ENCODE data around the gene CDHR4. TPM values are rescaled to one million over a fixed set of nuclear protein-coding genes. Genes with fewer than 3 reads are reported as not detected.

The CDHR4 gene
- total RNA-seq, 2 experiments from 2014 or later, result 0.32 TPM; not detected in 1

DNA sequence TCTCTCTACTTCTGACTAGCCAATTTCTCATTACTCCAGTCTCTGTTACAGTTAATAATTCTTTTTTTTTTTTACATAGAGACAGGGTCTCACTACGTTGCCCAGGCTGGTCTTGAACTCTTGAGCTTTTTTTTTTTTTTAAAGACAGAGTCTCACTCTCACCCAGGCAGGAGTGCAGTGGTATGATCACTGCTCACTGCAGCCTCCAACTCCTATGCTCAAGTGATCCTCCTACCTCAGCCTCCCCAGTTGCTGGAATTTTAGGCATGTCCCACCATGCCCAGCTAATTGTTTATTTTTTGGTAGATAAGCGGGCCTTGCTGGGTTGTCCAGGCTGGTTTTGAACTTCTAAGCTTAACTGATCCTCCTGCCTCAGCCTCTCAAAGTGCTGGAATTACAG lies 27.0 kb downstream of the CDHR4 start:
- TF ChIP-seq EZH2phosphoT487 (IDR thresholded peaks at IDR 0.05; ENCODE audit: borderline replicate concordance, low read depth, low read length) (no peak), CTCF (conservative IDR thresholded peaks at IDR 0.05; ENCODE audit: low read length) (no peak)
- ChIA-PET CTCF (ENCODE audit: unreplicated experiment) (interaction anchor here (0.6 kb wide), 1 partner anchor 437 kb away, joined by 4 read pairs; no protein-coding TSS in a partner anchor), POLR2A (interaction anchor here (0.5 to 2.0 kb wide), 6 partner anchors 9 to 617 kb away, joined by 3 to 8 read pairs (median 6); no protein-coding TSS in a partner anchor)
- H3K79me2 ChIP-seq (ENCODE audit: insufficient read depth, low read depth, low read length), result peaks cover 45% of the 10 kb centered on the region
- H3K36me3 ChIP-seq (ENCODE audit: insufficient read depth, low read length), result peaks cover 22% of the 10 kb centered on the region
- BruUV-seq (replicated peaks), result no TSS peak
- no peaks in the 10 kb centered on the region for H3K9me3 ChIP-seq (ENCODE audit: low read length)
- H2AFZ ChIP-seq (ENCODE audit: low read length), result no peak overlapping the region
- no peak for DNase-seq (ENCODE audit: low spot score)
- H4K20me1 ChIP-seq (ENCODE audit: insufficient read depth, low read length), result no peaks in the 10 kb centered on the region
- H3K4me3 ChIP-seq (ENCODE audit: low read depth, low read length, poor library complexity, severe bottlenecking), result no peak overlapping the region
- H3K4me2 ChIP-seq (ENCODE audit: low read length), result no peak overlapping the region
- H3K9me2 ChIP-seq (ENCODE audit: insufficient read depth, low read length), result no peaks in the 10 kb centered on the region
- no peak overlapping the region for H3K27ac ChIP-seq (ENCODE audit: low read depth, low read length, poor library complexity, severe bottlenecking)
- intact Hi-C loops (cut with micrococcal nuclease; ENCODE audit: unreplicated experiment), result no loop called here
- peaks cover 9% of the 10 kb centered on the region for H3K4me1 ChIP-seq (ENCODE audit: insufficient read depth, low read length, poor library complexity, severe bottlenecking)

GRCh38 chr3:49771340-49771938 lies 28.2 kb downstream of the CDHR4 start:
- DNase-seq (ENCODE audit: low spot score), result no peak
- Histone ChIP-seq H3K36me3 (ENCODE audit: insufficient read depth, low read length) (peaks cover 19% of the 10 kb centered on the region), H3K27ac (ENCODE audit: low read depth, low read length, poor library complexity, severe bottlenecking) (no peak overlapping the region), H3K79me2 (ENCODE audit: insufficient read depth, low read depth, low read length) (peaks cover 54% of the 10 kb centered on the region), H3K9me2 (ENCODE audit: insufficient read depth, low read length) (no peaks in the 10 kb centered on the region), H4K20me1 (ENCODE audit: insufficient read depth, low read length) (no peaks in the 10 kb centered on the region), H3K4me3 (ENCODE audit: low read depth, low read length, poor library complexity, severe bottlenecking) (no peak overlapping the region), H2AFZ (ENCODE audit: low read length) (no peak overlapping the region), H3K4me2 (ENCODE audit: low read length) (no peak overlapping the region), H3K9me3 (ENCODE audit: low read length) (no peaks in the 10 kb centered on the region), H3K4me1 (ENCODE audit: insufficient read depth, low read length, poor library complexity, severe bottlenecking) (peaks cover 9% of the 10 kb centered on the region)
- BruUV-seq (replicated peaks), result no TSS peak
- CTCF ChIA-PET (ENCODE audit: unreplicated experiment), result no interaction called here
- TF ChIP-seq EZH2phosphoT487 (IDR thresholded peaks at IDR 0.05; ENCODE audit: borderline replicate concordance, low read depth, low read length), result no peak
- intact Hi-C loops (cut with micrococcal nuclease; ENCODE audit: unreplicated experiment), result no loop called here
- POLR2A ChIA-PET, result interaction anchor here (1.4 to 2.0 kb wide), 2 partner anchors 12 to 15 kb away, joined by 4 to 7 read pairs; partner anchors contain the start of gene IP6K1

DNA sequence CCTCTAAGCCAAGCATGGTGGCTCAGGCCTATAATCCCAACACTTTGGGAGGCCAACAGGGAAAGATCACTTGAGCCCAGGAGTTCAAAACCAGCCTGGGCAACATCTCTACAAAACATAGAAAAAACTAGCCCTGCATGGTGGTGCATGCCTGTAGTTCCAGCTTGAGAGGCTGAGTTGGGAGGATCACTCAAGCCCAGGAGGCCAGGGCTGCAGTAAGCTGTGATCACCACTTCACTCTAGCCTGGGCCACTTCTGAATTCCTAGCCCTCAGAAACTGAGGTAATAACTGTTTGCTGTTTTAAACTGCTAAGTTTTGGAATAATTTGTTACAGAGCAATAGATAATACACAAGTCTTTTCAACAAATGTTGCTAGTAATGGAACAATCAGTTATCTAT lies 29.7 kb downstream of the CDHR4 start:
- H4K20me1 ChIP-seq (ENCODE audit: insufficient read depth, low read length), result no peaks in the 10 kb centered on the region
- intact Hi-C loops (cut with micrococcal nuclease; ENCODE audit: unreplicated experiment), result no loop called here
- H3K4me2 ChIP-seq (ENCODE audit: low read length), result no peak overlapping the region
- peaks cover 9% of the 10 kb centered on the region for H3K4me1 ChIP-seq (ENCODE audit: insufficient read depth, low read length, poor library complexity, severe bottlenecking)
- H3K9me3 ChIP-seq (ENCODE audit: low read length), result no peaks in the 10 kb centered on the region
- no peak overlapping the region for H3K4me3 ChIP-seq (ENCODE audit: low read depth, low read length, poor library complexity, severe bottlenecking)
- H3K36me3 ChIP-seq (ENCODE audit: insufficient read depth, low read length), result peaks cover 22% of the 10 kb centered on the region
- DNase-seq (ENCODE audit: low spot score), result no peak
- TF ChIP-seq CTCF (conservative IDR thresholded peaks at IDR 0.05; ENCODE audit: low read length) (no peak), EZH2phosphoT487 (IDR thresholded peaks at IDR 0.05; ENCODE audit: borderline replicate concordance, low read depth, low read length) (no peak)
- ChIA-PET CTCF (ENCODE audit: unreplicated experiment) (no interaction called here), POLR2A (interaction anchor here (0.6 to 1.3 kb wide), 4 partner anchors 10 to 1462 kb away, joined by 3 to 5 read pairs (median 4); no protein-coding TSS in a partner anchor)
- H2AFZ ChIP-seq (ENCODE audit: low read length), result no peak overlapping the region
- H3K27ac ChIP-seq (ENCODE audit: low read depth, low read length, poor library complexity, severe bottlenecking), result no peak overlapping the region
- no TSS peak for BruUV-seq (replicated peaks)
- peaks cover 52% of the 10 kb centered on the region for H3K79me2 ChIP-seq (ENCODE audit: insufficient read depth, low read depth, low read length)
- H3K9me2 ChIP-seq (ENCODE audit: insufficient read depth, low read length), result no peaks in the 10 kb centered on the region

Measured in OCI-LY7 (cell line).